ENCODE results near the gene BTAF1.

BTAF1 gene

DNA sequence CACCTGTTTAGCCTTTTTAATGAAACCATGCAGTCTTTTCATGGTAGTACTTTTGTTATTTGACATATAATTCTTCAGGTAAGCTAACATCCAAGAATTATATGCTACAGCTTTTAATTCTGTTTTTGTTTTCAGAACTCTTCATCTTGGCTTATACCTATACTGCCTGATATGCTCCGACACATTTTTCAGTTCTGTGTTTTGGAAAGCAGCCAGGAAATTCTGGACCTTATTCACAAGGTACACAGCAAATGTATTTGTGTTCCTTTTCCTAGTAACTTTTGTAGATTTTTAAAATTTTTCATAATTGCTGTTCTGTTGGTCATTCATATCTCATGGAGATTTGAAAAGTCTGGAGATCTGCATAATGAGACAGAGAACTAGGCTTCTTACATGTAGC, 56.7 kb downstream of the BTAF1 start:
- DNase-seq (ENCODE audit: extremely low read depth, low read depth): no peak
- TF ChIP-seq, protein P1, sequence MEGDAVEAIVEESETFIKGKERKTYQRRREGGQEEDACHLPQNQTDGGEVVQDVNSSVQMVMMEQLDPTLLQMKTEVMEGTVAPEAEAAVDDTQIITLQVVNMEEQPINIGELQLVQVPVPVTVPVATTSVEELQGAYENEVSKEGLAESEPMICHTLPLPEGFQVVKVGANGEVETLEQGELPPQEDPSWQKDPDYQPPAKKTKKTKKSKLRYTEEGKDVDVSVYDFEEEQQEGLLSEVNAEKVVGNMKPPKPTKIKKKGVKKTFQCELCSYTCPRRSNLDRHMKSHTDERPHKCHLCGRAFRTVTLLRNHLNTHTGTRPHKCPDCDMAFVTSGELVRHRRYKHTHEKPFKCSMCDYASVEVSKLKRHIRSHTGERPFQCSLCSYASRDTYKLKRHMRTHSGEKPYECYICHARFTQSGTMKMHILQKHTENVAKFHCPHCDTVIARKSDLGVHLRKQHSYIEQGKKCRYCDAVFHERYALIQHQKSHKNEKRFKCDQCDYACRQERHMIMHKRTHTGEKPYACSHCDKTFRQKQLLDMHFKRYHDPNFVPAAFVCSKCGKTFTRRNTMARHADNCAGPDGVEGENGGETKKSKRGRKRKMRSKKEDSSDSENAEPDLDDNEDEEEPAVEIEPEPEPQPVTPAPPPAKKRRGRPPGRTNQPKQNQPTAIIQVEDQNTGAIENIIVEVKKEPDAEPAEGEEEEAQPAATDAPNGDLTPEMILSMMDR (IDR thresholded peaks at IDR 0.05; ENCODE audit: low read depth, low read length): no peak

DNA sequence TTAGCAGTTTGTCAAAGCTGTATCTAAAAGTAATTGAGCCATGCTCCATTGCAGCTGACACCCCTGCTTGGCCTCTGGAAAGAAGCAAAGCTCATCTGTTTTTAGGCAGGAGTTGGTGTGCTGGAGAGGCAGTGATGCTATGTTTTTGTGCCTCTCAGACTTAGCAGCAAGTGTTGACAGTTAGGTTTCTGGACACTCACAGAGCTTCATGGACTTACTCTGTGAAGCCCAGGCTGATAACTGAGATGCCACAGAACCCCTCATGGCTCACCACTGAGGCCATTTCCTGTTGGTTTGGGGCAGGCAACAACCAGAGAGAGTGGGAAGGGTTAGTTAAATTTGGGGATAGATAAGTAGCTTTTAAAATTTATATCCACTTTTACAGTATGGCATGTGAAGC, 59.8 kb downstream of the BTAF1 start:
- no peak for DNase-seq (ENCODE audit: extremely low read depth, low read depth)
- TF ChIP-seq, protein P1 (IDR thresholded peaks at IDR 0.05; ENCODE audit: low read depth, low read length): no peak

DNA sequence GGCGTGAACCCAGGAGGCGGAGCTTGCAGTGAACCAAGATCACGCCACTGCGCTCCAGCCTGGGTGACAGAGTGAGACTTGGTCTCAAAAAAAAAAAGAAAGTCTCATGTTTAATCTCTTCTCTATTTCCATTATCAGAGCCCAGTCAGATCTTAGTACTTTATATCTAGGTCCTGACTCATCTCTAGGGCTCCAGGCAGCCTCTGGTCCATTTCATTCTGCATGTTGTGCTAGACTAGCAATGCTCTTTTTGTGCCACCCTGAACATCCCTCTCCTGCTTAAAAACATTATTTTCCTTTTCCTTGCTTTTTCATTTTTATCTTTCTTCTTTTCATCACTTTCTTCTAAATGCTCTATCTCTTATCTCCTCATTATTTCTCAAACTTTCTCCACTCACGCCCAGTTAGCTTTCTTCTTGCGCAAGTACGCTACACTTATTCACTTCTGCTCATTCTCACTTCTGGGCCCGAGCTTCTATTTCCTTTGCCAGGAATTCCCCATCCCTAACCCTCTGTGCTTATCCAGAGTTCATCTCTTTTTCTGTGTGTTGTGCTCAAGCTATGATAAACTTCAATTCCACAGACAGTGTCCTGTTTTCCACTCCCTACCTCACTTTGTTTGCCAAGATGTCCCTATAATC, 63.9 kb downstream of the BTAF1 start:
- no peak for DNase-seq (ENCODE audit: extremely low read depth, low read depth)
- TF ChIP-seq, protein P1 (IDR thresholded peaks at IDR 0.05; ENCODE audit: low read depth, low read length): no peak

DNA sequence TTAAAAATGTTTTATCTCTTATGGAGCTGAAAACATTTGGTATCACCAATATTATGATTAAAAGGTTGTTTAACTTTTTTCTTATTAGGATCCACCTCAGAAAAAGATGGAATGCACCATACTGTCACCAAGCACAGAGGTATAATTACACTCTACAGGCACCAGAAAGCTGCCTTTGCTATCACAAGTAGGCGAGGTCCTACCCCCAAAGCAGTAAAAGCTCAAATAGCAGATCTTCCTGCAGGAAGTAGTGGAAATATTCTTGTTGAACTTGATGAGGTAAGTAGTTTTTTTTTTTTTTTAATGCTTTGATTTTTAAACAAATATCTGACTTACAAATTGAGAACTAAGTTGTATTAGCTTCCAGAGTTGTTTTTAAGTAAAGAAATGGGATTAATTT, 68.5 kb downstream of the BTAF1 start:
- TF ChIP-seq, protein P1 (IDR thresholded peaks at IDR 0.05; ENCODE audit: low read depth, low read length): no peak

DNA sequence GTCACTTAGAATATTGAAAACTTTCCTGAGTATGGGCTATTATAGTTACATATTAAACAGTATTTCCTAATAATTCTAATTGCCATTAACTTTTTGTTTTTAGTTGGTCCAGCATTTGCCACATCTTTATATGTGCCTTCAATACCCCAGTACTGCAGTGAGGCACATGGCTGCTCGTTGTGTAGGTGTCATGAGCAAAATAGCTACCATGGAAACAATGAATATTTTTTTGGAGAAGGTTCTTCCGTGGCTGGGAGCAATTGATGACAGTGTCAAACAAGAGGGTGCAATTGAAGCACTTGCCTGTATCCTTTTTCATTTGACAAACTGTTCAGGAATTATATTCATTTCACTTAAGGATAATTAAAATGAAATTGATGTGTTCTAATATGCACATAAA, 72.7 kb downstream of the BTAF1 start:
- DNase-seq (ENCODE audit: extremely low read depth, low read depth): no peak
- TF ChIP-seq, protein P1 (IDR thresholded peaks at IDR 0.05; ENCODE audit: low read depth, low read length): no peak

More for the DNA sequence above, 68.5 kb downstream of the BTAF1 start:
- DNase-seq (ENCODE audit: extremely low read depth, low read depth): no peak

DNA sequence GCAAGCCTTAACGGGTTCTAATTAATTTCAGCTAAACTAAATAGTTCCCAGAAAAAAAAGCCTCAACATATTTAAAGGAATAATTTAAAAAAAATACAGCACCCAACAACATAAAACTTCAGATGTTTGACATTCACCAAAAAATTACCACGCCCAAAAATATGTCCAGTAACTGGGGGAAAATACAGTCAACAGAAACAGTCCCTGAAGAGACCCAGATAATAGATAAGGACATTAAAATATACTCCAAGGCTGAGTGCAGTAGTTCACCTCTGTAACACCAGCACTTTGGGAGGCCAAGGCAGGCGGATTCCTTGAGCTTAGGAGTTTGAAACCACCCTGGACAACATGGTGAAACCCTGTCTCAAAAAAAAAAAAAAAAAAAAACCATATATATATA, 78.0 kb downstream of the BTAF1 start:
- TF ChIP-seq, protein P1 (IDR thresholded peaks at IDR 0.05; ENCODE audit: low read depth, low read length): no peak
- DNase-seq (ENCODE audit: extremely low read depth, low read depth): no peak

DNA sequence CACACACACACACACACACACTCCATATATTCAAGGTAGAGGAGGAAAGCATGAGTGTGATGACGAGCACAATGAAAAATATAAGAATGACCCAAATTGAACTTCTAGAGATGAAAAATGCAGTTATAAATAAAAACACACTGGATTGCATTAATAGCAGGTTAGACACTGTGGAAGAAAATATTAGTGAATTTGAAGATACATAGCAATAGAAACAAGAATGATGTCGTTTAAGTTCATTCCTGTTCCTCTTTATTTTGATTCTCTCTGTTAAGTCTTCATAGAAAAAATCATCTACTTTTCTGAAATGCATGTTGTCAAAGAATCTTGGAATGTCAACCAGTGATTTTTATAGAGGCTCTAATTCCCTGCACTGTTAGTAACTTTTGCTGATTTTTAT, 78.4 kb downstream of the BTAF1 start:
- no peak for DNase-seq (ENCODE audit: extremely low read depth, low read depth)
- TF ChIP-seq, protein P1 (IDR thresholded peaks at IDR 0.05; ENCODE audit: low read depth, low read length): no peak
